Measurements from ENCODE around the gene LPP. TPM values are rescaled to one million over a fixed set of nuclear protein-coding genes. Genes with fewer than 3 reads are reported as not detected.

LPP gene
- total RNA-seq, 5 donors from 2014 or later (not counting 1 experiment from before 2014, with no cell fraction given), result 23.8 to 82.6 (median 39.3) TPM

GRCh38 chr3:188923671-188924070, 769.7 kb downstream of the LPP start:
- CTCF ChIA-PET, result no interaction called here
- peaks cover 0 to 5% of the 10 kb centered on the region in 2 donors for H3K27me3 Mint-ChIP-seq

GRCh38 chr3:188925376-188925775, 771.4 kb downstream of the LPP start:
- Mint-ChIP-seq H3K27ac (no peak overlapping the region), H3K4me1 (no peaks in the 10 kb centered on the region), H3K36me3 (no peaks in the 10 kb centered on the region), H3K4me3 (no peak overlapping the region), H3K9me3 (peaks cover 0 to 5% (median 0%) of the 10 kb centered on the region in 3 donors), H3K27me3 (peaks cover 0 to 5% of the 10 kb centered on the region in 2 donors)
- ChIA-PET CTCF (no interaction called here), POLR2A (no interaction called here)
- Histone ChIP-seq H3K4me1 (ENCODE audit: control insufficient read depth in 1 of 2, extremely low read depth in 1 of 2, insufficient read depth in 2 of 2, low read length in 2 of 2) (no peaks in the 10 kb centered on the region), H3K27ac (ENCODE audit: low read length) (no peak overlapping the region), H3K36me3 (ENCODE audit: control insufficient read depth in 2 of 2, extremely low read depth in 1 of 2, insufficient read depth in 1 of 2, low read length in 1 of 2) (no peaks in the 10 kb centered on the region), H3K4me3 (ENCODE audit: control insufficient read depth in 1 of 2, extremely low read depth in 1 of 2, low read length in 1 of 2) (no peak overlapping the region), H3K9me3 (no peaks in the 10 kb centered on the region), H3K27me3 (replicated peaks in 1 of 2; ENCODE audit: control insufficient read depth in 2 of 2, extremely low read depth in 1 of 2, insufficient read depth in 2 of 2, low read length in 1 of 2) (no peaks in the 10 kb centered on the region)
- DNase-seq, result no peak
- WGBS (ENCODE audit: insufficient coverage), result 70% methylated on average over 2 of the region's 12 CpGs
- ATAC-seq (replicated peaks in 1 of 4), result no peak

More at GRCh38 chr3:188923671-188924070, 769.7 kb downstream of the LPP start:
- H3K4me3 ChIP-seq (ENCODE audit: control insufficient read depth in 1 of 2, extremely low read depth in 1 of 2, low read length in 1 of 2), result no peak overlapping the region
- WGBS (ENCODE audit: insufficient coverage), result no CpG with 5 or more reads among the region's 2 CpGs
- Mint-ChIP-seq H3K4me1 (no peaks in the 10 kb centered on the region), H3K4me3 (no peak overlapping the region), H3K27ac (no peak overlapping the region), H3K9me3 (peaks cover 0 to 5% (median 0%) of the 10 kb centered on the region in 3 donors), H3K36me3 (no peaks in the 10 kb centered on the region)
- no peaks in the 10 kb centered on the region for H3K9me3 ChIP-seq
- POLR2A ChIA-PET, result no interaction called here
- no peak overlapping the region for H3K27ac ChIP-seq (ENCODE audit: low read length)
- no peaks in the 10 kb centered on the region for H3K36me3 ChIP-seq (ENCODE audit: control insufficient read depth in 2 of 2, extremely low read depth in 1 of 2, insufficient read depth in 1 of 2, low read length in 1 of 2)
- H3K4me1 ChIP-seq (ENCODE audit: control insufficient read depth in 1 of 2, extremely low read depth in 1 of 2, insufficient read depth in 2 of 2, low read length in 2 of 2), result no peaks in the 10 kb centered on the region
- DNase-seq, result no peak
- H3K27me3 ChIP-seq (replicated peaks in 1 of 2; ENCODE audit: control insufficient read depth in 2 of 2, extremely low read depth in 1 of 2, insufficient read depth in 2 of 2, low read length in 1 of 2), result no peaks in the 10 kb centered on the region
- no peak for ATAC-seq (replicated peaks in 1 of 4)

GRCh38 chr3:188926111-188926510, 772.2 kb downstream of the LPP start:
- H3K27ac Mint-ChIP-seq, result no peak overlapping the region
- no peak for ATAC-seq (replicated peaks in 1 of 4)

GRCh38 chr3:188926741-188927511, 773.0 kb downstream of the LPP start:
- no peaks in the 10 kb centered on the region for H3K4me1 ChIP-seq (ENCODE audit: control insufficient read depth in 1 of 2, extremely low read depth in 1 of 2, insufficient read depth in 2 of 2, low read length in 2 of 2)
- ATAC-seq (replicated peaks in 1 of 4) (no peak), DNase-seq (no peak)
- H3K4me1 Mint-ChIP-seq, result no peaks in the 10 kb centered on the region
- CTCF ChIA-PET, result interaction anchor here in 1 of 2 donors (1.3 kb wide), 1 partner anchor 17 kb away, joined by 3 read pairs; no protein-coding TSS in a partner anchor
- H3K9me3 ChIP-seq, result no peaks in the 10 kb centered on the region
- POLR2A ChIA-PET, result no interaction called here
- no peaks in the 10 kb centered on the region for H3K36me3 ChIP-seq (ENCODE audit: control insufficient read depth in 2 of 2, extremely low read depth in 1 of 2, insufficient read depth in 1 of 2, low read length in 1 of 2)
- no peak overlapping the region for H3K27ac Mint-ChIP-seq
- no peak overlapping the region for H3K4me3 Mint-ChIP-seq
- peaks cover 0 to 5% (median 0%) of the 10 kb centered on the region in 3 donors for H3K9me3 Mint-ChIP-seq
- H3K27me3 ChIP-seq (replicated peaks in 1 of 2; ENCODE audit: control insufficient read depth in 2 of 2, extremely low read depth in 1 of 2, insufficient read depth in 2 of 2, low read length in 1 of 2), result no peaks in the 10 kb centered on the region
- no peak overlapping the region for H3K27ac ChIP-seq (ENCODE audit: low read length)
- H3K27me3 Mint-ChIP-seq, result peaks cover 0 to 5% of the 10 kb centered on the region in 2 donors
- no peak overlapping the region for H3K4me3 ChIP-seq (ENCODE audit: control insufficient read depth in 1 of 2, extremely low read depth in 1 of 2, low read length in 1 of 2)
- WGBS (ENCODE audit: insufficient coverage), result 95% methylated on average over 5 of the region's 9 CpGs
- no peaks in the 10 kb centered on the region for H3K36me3 Mint-ChIP-seq

More at GRCh38 chr3:188926111-188926510, 772.2 kb downstream of the LPP start:
- H3K9me3 ChIP-seq, result no peaks in the 10 kb centered on the region
- H3K36me3 ChIP-seq (ENCODE audit: control insufficient read depth in 2 of 2, extremely low read depth in 1 of 2, insufficient read depth in 1 of 2, low read length in 1 of 2), result no peaks in the 10 kb centered on the region
- H3K4me3 Mint-ChIP-seq, result no peak overlapping the region
- H3K27me3 Mint-ChIP-seq, result peaks cover 0 to 5% of the 10 kb centered on the region in 2 donors
- no peaks in the 10 kb centered on the region for H3K4me1 Mint-ChIP-seq
- peaks cover 0 to 5% (median 0%) of the 10 kb centered on the region in 3 donors for H3K9me3 Mint-ChIP-seq
- H3K27ac ChIP-seq (ENCODE audit: low read length), result no peak overlapping the region
- DNase-seq, result no peak
- 100% methylated on average over 1 of the region's 4 CpGs for WGBS (ENCODE audit: insufficient coverage)
- no peaks in the 10 kb centered on the region for H3K4me1 ChIP-seq (ENCODE audit: control insufficient read depth in 1 of 2, extremely low read depth in 1 of 2, insufficient read depth in 2 of 2, low read length in 2 of 2)
- no peak overlapping the region for H3K4me3 ChIP-seq (ENCODE audit: control insufficient read depth in 1 of 2, extremely low read depth in 1 of 2, low read length in 1 of 2)
- no peaks in the 10 kb centered on the region for H3K27me3 ChIP-seq (replicated peaks in 1 of 2; ENCODE audit: control insufficient read depth in 2 of 2, extremely low read depth in 1 of 2, insufficient read depth in 2 of 2, low read length in 1 of 2)
- ChIA-PET POLR2A (no interaction called here), CTCF (interaction anchor here in 1 of 2 donors (0.7 kb wide), 1 partner anchor 276 kb away, joined by 3 read pairs; no protein-coding TSS in a partner anchor)
- H3K36me3 Mint-ChIP-seq, result no peaks in the 10 kb centered on the region

- H3K27ac ChIP-seq (ENCODE audit: low read length), result no peak overlapping the region
- no peaks in the 10 kb centered on the region for H3K36me3 ChIP-seq (ENCODE audit: control insufficient read depth in 2 of 2, extremely low read depth in 1 of 2, insufficient read depth in 1 of 2, low read length in 1 of 2)
- Mint-ChIP-seq H3K4me3 (no peak overlapping the region), H3K9me3 (peaks cover 0 to 5% (median 0%) of the 10 kb centered on the region in 3 donors), H3K4me1 (no peaks in the 10 kb centered on the region), H3K36me3 (no peaks in the 10 kb centered on the region), H3K27me3 (peaks cover 0 to 5% of the 10 kb centered on the region in 2 donors), H3K27ac (no peak overlapping the region)
- H3K4me3 ChIP-seq (ENCODE audit: control insufficient read depth in 1 of 2, extremely low read depth in 1 of 2, low read length in 1 of 2), result no peak overlapping the region
- no peaks in the 10 kb centered on the region for H3K27me3 ChIP-seq (replicated peaks in 1 of 2; ENCODE audit: control insufficient read depth in 2 of 2, extremely low read depth in 1 of 2, insufficient read depth in 2 of 2, low read length in 1 of 2)
- H3K4me1 ChIP-seq (ENCODE audit: control insufficient read depth in 1 of 2, extremely low read depth in 1 of 2, insufficient read depth in 2 of 2, low read length in 2 of 2), result no peaks in the 10 kb centered on the region
- ChIA-PET POLR2A (no interaction called here), CTCF (interaction anchor here (0.8 to 1.3 kb wide), 2 partner anchors 16 to 27 kb away, joined by 3 read pairs; no protein-coding TSS in a partner anchor)
- ATAC-seq (replicated peaks in 1 of 4), result no peak
- no peak for DNase-seq
- no peaks in the 10 kb centered on the region for H3K9me3 ChIP-seq
These were observed 774.0 kb downstream of the LPP start for GRCh38 chr3:188927971-188928370.

- Histone ChIP-seq H3K9me3 (no peaks in the 10 kb centered on the region), H3K4me1 (ENCODE audit: control insufficient read depth in 1 of 2, extremely low read depth in 1 of 2, insufficient read depth in 2 of 2, low read length in 2 of 2) (no peaks in the 10 kb centered on the region), H3K27ac (ENCODE audit: low read length) (no peak overlapping the region), H3K4me3 (ENCODE audit: control insufficient read depth in 1 of 2, extremely low read depth in 1 of 2, low read length in 1 of 2) (no peak overlapping the region), H3K36me3 (ENCODE audit: control insufficient read depth in 2 of 2, extremely low read depth in 1 of 2, insufficient read depth in 1 of 2, low read length in 1 of 2) (no peaks in the 10 kb centered on the region), H3K27me3 (replicated peaks in 1 of 2; ENCODE audit: control insufficient read depth in 2 of 2, extremely low read depth in 1 of 2, insufficient read depth in 2 of 2, low read length in 1 of 2) (no peaks in the 10 kb centered on the region)
- ChIA-PET POLR2A (no interaction called here), CTCF (interaction anchor here in 1 of 2 donors (0.8 kb wide), 1 partner anchor 26 kb away, joined by 3 read pairs; no protein-coding TSS in a partner anchor)
- no peaks in the 10 kb centered on the region for H3K36me3 Mint-ChIP-seq
- no peak overlapping the region for H3K4me3 Mint-ChIP-seq
- 87% methylated on average over 2 of the region's 2 CpGs for WGBS (ENCODE audit: insufficient coverage)
- peaks cover 0 to 4% of the 10 kb centered on the region in 2 donors for H3K27me3 Mint-ChIP-seq
- peaks cover 0 to 5% (median 0%) of the 10 kb centered on the region in 3 donors for H3K9me3 Mint-ChIP-seq
- no peak for ATAC-seq (replicated peaks in 1 of 4)
- H3K27ac Mint-ChIP-seq, result no peak overlapping the region
- no peak for DNase-seq
- no peaks in the 10 kb centered on the region for H3K4me1 Mint-ChIP-seq
These were observed 775.2 kb downstream of the LPP start for GRCh38 chr3:188929137-188929536.

Data from T-cell (primary cell).